PFSK-1 (cell line): Measurements from ENCODE around the gene TEX19.

Source experiments
- FOXP2 ChIP-seq: optimal IDR thresholded peaks from 2 replicates; pipeline ENCODE3; 2011; ENCODE audit warnings: borderline replicate concordance, control low read depth, inconsistent platforms; ENCODE audit not compliant: insufficient read depth; ENCODE audit errors: extremely low read length, extremely low read depth
- POLR2AphosphoS5 ChIP-seq: IDR thresholded peaks from 2 replicates; pipeline ENCODE4 v1.6.1; 2012; ENCODE audit warnings: low read depth, mild to moderate bottlenecking, control low read depth, low read length, moderate library complexity
- REST ChIP-seq, 2 experiments: IDR thresholded peaks; 2 replicates each; pipeline versions ENCODE4 v1.6.1 to v1.8.0; 2011 to 2012; ENCODE audit warnings: low read depth in 2 of 2, low read length in 2 of 2, control low read depth in 1 of 2, inconsistent platforms in 1 of 2, mild to moderate bottlenecking in 1 of 2, moderate library complexity in 1 of 2; ENCODE audit not compliant: insufficient read depth in 1 of 2
- SIN3A ChIP-seq: IDR thresholded peaks from 2 replicates; pipeline ENCODE4 v1.6.1; 2012; ENCODE audit warnings: mild to moderate bottlenecking, low read length, moderate library complexity, borderline replicate concordance; ENCODE audit not compliant: insufficient read depth
- TAF1 ChIP-seq: IDR thresholded peaks from 2 replicates; pipeline ENCODE4 v1.6.1; 2012; ENCODE audit warnings: low read length, control low read depth, borderline replicate concordance; ENCODE audit not compliant: insufficient read depth

- no peak for TF ChIP-seq POLR2AphosphoS5
- no peak for TF ChIP-seq TAF1
- TF ChIP-seq FOXP2: no peak
- no peak for TF ChIP-seq REST (IDR thresholded peaks at IDR 0.05; ENCODE audit: insufficient read depth in 1 of 2, low read depth in 2 of 2, low read length in 2 of 2)
- TF ChIP-seq SIN3A: no peak
Measured at GRCh38 chr17:82330322-82331239, 28.5 kb upstream of the TEX19 start.
